Measurements from ENCODE around the gene STAG1.
"Not testable (repeated sequence)": the region's sequence is repeated elsewhere in the genome, so short reads cannot be mapped to it uniquely, and the experiment has no call there.

Gene STAG1

DNA sequence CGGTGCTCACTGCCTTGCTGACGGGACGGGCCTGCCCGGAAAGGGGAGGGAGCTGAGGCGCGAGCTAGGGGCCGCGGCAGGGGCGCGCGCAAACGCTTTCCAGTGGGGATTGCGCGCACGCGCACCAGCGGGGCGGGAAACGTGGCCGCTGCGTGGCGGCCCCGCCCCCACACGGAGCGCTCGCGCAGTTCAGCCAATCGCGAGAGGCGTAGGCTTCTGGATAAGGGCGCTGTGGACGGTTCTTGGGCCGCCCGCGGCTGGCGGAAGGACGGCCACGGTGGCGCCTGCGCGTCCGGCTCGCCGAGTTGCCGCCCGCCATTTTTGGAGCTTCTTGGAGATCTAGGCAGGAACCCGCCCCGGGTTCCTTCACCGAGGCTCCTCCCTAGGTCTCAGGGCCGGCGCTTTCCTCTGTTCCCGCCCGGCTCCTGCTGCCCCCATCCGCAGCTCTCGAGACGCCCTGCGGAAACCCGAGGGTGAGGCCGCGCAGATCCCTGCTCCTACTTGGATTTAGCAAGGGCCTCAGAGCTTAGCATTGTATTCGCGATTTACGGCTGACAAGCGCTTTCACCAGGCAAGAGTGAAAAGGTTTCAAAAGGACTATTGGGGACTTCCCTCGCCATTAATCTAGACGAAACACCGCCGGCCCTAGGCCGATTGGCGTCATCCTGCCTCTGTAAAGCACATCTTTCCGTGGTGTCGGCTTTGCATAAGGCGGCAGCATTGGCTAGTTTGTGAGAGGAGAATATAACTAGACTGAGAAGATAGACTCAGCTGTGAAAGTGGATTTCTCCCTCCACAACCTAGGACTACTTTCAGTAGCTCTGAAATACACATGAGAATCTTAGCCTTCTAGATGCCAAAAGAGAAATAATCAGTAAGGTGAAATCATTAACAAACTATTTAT, 496 bp upstream of the STAG1 start:
- H3K27ac Mint-ChIP-seq, result peak overlapping the region; percentile 95
- ATAC-seq, result peak; percentile 95
- H3K9me3 Mint-ChIP-seq, result no peaks in the 10 kb centered on the region
- H3K27me3 Mint-ChIP-seq, result no peaks in the 10 kb centered on the region
- peak overlapping the region; percentile 91 for H3K4me3 Mint-ChIP-seq
- peaks cover 43% of the 10 kb centered on the region for H3K4me1 Mint-ChIP-seq
- no peaks in the 10 kb centered on the region for H3K36me3 Mint-ChIP-seq

GRCh38 chr3:136751316-136752171, 634 bp downstream of the STAG1 start:
- Mint-ChIP-seq H3K4me1 (peaks cover 44% of the 10 kb centered on the region), H3K36me3 (no peaks in the 10 kb centered on the region), H3K4me3 (peak overlapping the region; percentile 91), H3K27ac (peak overlapping the region; percentile 95), H3K27me3 (no peaks in the 10 kb centered on the region), H3K9me3 (no peaks in the 10 kb centered on the region)
- ATAC-seq, result peak; percentile 53

GRCh38 chr3:136750897-136751315, 1.3 kb downstream of the STAG1 start:
- H3K9me3 Mint-ChIP-seq, result no peaks in the 10 kb centered on the region

DNA sequence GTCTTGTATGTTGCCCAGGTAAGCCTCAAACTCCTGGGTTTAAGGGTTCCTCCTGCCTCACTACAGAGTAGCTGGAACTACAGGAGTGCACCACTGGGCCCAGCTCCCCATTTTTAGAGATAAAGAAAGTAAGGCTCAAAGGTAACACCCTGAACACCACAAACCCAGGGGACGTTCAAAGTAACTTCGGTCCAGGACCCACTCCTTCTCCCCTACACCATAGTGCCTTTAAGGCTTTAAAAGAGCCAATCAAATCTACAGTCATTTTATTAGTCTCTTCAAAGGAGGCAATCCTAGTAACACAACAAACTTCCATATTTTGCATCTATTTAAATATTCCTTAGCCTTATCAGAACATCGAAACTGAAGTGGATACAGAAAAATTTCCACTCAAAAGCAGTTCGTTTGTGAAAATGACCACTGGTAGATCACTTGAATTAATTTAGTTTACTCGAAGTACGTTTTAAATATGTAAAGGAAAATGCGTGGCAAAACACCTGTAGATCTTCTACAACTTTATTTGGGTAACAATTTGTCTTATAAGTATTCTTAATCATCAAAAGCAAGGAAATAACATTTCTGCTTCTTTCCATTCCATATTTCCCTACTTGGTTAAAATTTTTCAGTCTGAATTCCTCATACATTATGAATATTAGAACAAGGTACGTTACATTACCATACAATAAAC, 1.8 kb downstream of the STAG1 start:
- H3K9me3 Mint-ChIP-seq, result no peaks in the 10 kb centered on the region
- no peaks in the 10 kb centered on the region for H3K27me3 Mint-ChIP-seq
- peaks cover 56% of the 10 kb centered on the region for H3K4me1 Mint-ChIP-seq
- H3K4me3 Mint-ChIP-seq, result peak overlapping the region; percentile 91
- no peak for ATAC-seq
- H3K27ac Mint-ChIP-seq, result peak overlapping the region; percentile 95
- no peaks in the 10 kb centered on the region for H3K36me3 Mint-ChIP-seq

More at GRCh38 chr3:136750897-136751315, 1.3 kb downstream of the STAG1 start:
- Mint-ChIP-seq H3K4me1 (peaks cover 51% of the 10 kb centered on the region), H3K4me3 (peak overlapping the region; percentile 91), H3K27me3 (no peaks in the 10 kb centered on the region), H3K27ac (peak overlapping the region; percentile 95), H3K36me3 (no peaks in the 10 kb centered on the region)
- no peak for ATAC-seq

DNA sequence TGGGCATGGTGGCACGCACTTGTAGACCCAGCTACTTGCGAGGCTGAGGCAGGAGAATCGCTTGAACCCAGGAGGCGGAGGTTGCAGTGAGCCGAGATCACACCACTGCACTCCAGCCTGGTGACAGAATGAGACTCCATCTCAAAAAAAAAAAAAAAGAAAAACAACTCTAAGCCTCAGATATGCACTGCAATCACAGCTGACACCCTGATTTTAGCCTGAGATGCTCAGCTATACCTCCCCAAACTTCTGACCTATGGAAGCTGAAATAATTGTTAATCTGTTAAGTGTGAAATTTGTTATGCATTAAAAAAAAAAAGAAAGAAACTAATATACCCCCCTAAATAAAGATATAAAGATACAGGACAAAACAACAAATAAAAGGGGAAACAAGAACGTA, 2.6 kb downstream of the STAG1 start:
- H3K27me3 Mint-ChIP-seq, H3K9me3 Mint-ChIP-seq, H3K36me3 Mint-ChIP-seq, ATAC-seq: not testable (repeated sequence)
- Mint-ChIP-seq H3K27ac (peak overlapping the region; percentile 95), H3K4me1 (peaks cover 61% of the 10 kb centered on the region), H3K4me3 (peak overlapping the region; percentile 29)

GRCh38 chr3:136749091-136749490, 3.1 kb downstream of the STAG1 start:
- no peak overlapping the region for H3K27ac Mint-ChIP-seq
- H3K9me3 Mint-ChIP-seq, result no peaks in the 10 kb centered on the region
- H3K4me1 Mint-ChIP-seq, result peaks cover 58% of the 10 kb centered on the region
- H3K4me3 Mint-ChIP-seq, result no peak overlapping the region
- ATAC-seq, result no peak
- peaks cover 9% of the 10 kb centered on the region for H3K36me3 Mint-ChIP-seq
- no peaks in the 10 kb centered on the region for H3K27me3 Mint-ChIP-seq

DNA sequence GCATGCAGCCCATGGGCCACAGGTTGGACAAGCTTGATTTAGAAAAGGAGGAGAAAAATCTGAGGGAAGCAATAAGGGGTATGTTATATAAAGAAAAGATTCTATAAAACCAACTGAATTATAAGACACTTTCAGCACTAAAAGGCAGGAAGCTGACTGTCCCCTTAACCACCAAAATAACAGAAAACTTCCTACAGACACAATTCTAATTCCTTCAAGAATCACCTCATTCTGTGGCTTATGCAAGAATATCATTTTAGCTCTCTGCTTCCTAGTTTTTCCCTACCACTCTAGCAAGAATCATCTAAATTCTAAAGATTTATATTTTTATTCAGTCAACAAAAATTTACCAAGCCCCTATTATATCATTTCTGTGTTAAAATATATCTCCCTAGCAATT, 6.3 kb downstream of the STAG1 start:
- no peak for ATAC-seq
- H3K9me3 Mint-ChIP-seq, result peaks cover 3% of the 10 kb centered on the region
- peaks cover 15% of the 10 kb centered on the region for H3K36me3 Mint-ChIP-seq
- no peak overlapping the region for H3K27ac Mint-ChIP-seq
- H3K4me1 Mint-ChIP-seq, result peaks cover 55% of the 10 kb centered on the region
- H3K4me3 Mint-ChIP-seq, result no peak overlapping the region
- no peaks in the 10 kb centered on the region for H3K27me3 Mint-ChIP-seq

- peaks cover 27% of the 10 kb centered on the region for H3K36me3 Mint-ChIP-seq
- no peak overlapping the region for H3K4me3 Mint-ChIP-seq
- no peak for ATAC-seq
- peaks cover 46% of the 10 kb centered on the region for H3K4me1 Mint-ChIP-seq
- peaks cover 3% of the 10 kb centered on the region for H3K9me3 Mint-ChIP-seq
- H3K27me3 Mint-ChIP-seq, result no peaks in the 10 kb centered on the region
- H3K27ac Mint-ChIP-seq, result peak overlapping the region; percentile 4
These were observed 11.1 kb downstream of the STAG1 start for GRCh38 chr3:136741063-136741462.

- Mint-ChIP-seq H3K4me3 (no peak overlapping the region), H3K27ac (peak overlapping the region; percentile 4), H3K27me3 (no peaks in the 10 kb centered on the region), H3K4me1 (peaks cover 41% of the 10 kb centered on the region), H3K9me3 (peaks cover 3% of the 10 kb centered on the region), H3K36me3 (peaks cover 27% of the 10 kb centered on the region)
- no peak for ATAC-seq
These were observed 11.7 kb downstream of the STAG1 start for GRCh38 chr3:136740351-136740958.

DNA sequence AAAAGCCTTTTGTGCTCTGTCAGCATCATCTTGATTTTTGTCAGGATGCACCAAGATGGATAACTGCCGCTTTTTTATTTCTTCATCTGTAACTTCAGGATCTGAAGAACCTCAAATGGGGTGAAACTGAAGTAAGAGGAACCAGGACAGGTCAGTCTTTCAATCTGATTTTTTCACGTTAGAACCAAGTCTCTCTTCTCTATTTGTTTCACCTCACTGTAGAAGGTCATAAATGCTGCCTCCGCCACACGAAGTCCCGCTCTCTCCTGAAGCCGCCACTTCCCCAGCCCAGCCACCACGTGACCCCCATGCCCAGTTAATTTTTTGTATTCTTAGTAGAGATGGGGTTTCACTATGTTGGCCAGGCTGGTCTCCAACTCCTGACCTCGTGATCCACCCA, 15.2 kb downstream of the STAG1 start:
- Mint-ChIP-seq H3K27ac (peak overlapping the region; percentile 10), H3K4me1 (peaks cover 50% of the 10 kb centered on the region)
- H3K27me3 Mint-ChIP-seq, result not testable (repeated sequence)

GRCh38 chr3:136735103-136735502, 17.1 kb downstream of the STAG1 start:
- no peaks in the 10 kb centered on the region for H3K27me3 Mint-ChIP-seq
- no peak overlapping the region for H3K4me3 Mint-ChIP-seq
- peaks cover 11% of the 10 kb centered on the region for H3K36me3 Mint-ChIP-seq
- ATAC-seq, result no peak
- no peak overlapping the region for H3K27ac Mint-ChIP-seq
- no peaks in the 10 kb centered on the region for H3K9me3 Mint-ChIP-seq
- peaks cover 51% of the 10 kb centered on the region for H3K4me1 Mint-ChIP-seq

More for the DNA sequence above, 15.2 kb downstream of the STAG1 start:
- not testable (repeated sequence) for H3K4me3 Mint-ChIP-seq, H3K9me3 Mint-ChIP-seq, ATAC-seq
- peaks cover 11% of the 10 kb centered on the region for H3K36me3 Mint-ChIP-seq

DNA sequence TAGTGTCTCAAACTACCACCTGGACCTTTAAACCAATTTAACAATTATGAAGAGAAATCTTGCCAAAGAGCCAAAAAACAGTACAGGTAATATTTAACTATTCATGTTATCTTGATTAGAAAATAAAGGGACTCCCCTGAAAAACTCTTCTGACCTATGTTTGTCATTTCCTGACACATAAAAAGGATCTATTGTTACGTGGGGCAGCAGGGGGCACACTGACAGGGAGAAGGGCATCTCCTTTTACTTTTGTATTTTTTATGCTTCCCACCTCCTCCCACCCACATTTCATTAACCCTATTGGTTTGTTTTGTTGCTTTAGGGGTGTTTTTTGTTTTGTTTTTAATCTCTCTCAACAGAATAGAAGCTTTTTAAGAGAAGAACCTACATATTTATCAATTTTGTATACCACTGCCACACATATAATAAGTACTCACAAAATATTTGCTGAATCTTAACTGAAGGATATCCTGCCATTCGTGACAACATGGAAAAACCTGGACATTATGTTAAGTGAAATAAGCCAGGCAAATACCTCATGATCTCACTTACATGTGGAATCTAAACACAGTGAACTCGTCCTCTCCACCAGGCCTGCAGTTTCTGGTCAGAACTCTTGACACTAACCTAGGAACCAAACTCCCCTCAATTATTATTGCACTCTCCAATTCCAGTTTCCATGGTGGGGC, 17.7 kb downstream of the STAG1 start:
- no peak overlapping the region for H3K27ac Mint-ChIP-seq
- no peaks in the 10 kb centered on the region for H3K27me3 Mint-ChIP-seq
- H3K9me3 Mint-ChIP-seq, result no peaks in the 10 kb centered on the region
- H3K4me1 Mint-ChIP-seq, result peaks cover 51% of the 10 kb centered on the region
- ATAC-seq, result no peak
- peaks cover 11% of the 10 kb centered on the region for H3K36me3 Mint-ChIP-seq
- H3K4me3 Mint-ChIP-seq, result no peak overlapping the region

DNA sequence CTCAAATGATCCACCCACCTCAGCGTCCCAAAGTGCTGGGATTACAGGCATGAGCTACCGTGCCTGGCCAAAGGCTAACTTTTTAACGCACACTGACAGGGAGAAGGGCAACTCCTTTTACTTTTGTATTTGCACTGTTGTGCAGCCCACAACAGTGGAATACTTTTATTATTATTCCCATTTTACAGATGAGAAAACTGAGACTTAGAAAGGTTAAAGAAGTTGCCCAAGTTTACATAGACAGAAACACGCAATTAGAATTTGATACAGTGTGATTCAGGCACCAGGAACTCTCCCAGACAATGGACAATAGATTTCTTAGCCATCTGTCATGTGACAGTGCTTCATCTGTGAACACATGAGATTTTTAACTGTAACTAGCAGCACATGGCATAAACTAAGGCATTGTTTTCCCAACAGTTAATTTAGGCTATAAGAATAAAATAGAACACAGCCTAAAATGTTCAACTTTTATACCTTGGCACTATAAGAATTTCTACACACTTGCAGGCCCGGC, 18.8 kb downstream of the STAG1 start:
- peaks cover 59% of the 10 kb centered on the region for H3K4me1 Mint-ChIP-seq
- no peak overlapping the region for H3K27ac Mint-ChIP-seq
- H3K9me3 Mint-ChIP-seq, result no peaks in the 10 kb centered on the region
- peaks cover 11% of the 10 kb centered on the region for H3K36me3 Mint-ChIP-seq
- H3K4me3 Mint-ChIP-seq, result no peak overlapping the region
- no peaks in the 10 kb centered on the region for H3K27me3 Mint-ChIP-seq
- ATAC-seq, result no peak

DNA sequence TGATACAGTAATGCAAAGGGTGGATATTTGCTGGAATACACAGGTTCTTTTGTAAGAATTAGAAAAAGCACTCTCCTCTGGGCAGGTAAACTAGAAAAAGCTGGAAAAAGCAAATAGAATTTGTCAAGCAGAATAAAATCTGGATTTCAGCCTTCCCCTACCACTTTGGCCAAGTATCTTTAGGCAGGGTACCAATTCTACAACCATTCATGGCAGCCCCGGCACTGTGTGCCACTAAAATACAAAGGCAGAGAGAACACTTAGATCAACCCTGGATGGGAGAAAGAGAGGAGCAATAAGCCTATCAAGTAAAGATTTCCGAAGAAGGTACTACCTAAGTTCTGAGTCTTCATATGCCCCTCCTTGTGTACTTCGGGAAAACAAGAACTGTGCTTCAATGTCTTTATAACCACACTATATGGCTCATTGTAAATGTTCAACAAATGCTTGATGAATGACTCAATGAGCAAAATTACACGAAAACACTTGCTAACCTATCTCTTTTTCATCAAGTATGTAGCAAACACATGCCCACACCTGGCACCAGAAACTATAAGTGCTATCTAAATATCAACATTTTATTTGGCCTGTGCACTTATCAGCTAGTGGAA, 20.8 kb downstream of the STAG1 start:
- peaks cover 64% of the 10 kb centered on the region for H3K4me1 Mint-ChIP-seq
- no peaks in the 10 kb centered on the region for H3K27me3 Mint-ChIP-seq
- H3K9me3 Mint-ChIP-seq, result no peaks in the 10 kb centered on the region
- no peak for ATAC-seq
- H3K27ac Mint-ChIP-seq, result no peak overlapping the region
- H3K4me3 Mint-ChIP-seq, result no peak overlapping the region
- peaks cover 2% of the 10 kb centered on the region for H3K36me3 Mint-ChIP-seq
